Natural killer cell (primary cell): ENCODE data around the gene SEM1. TPM values are rescaled to one million over a fixed set of nuclear protein-coding genes. Genes with fewer than 3 reads are reported as not detected.

Source experiments
- ATAC-seq, 3 donors: fragments of 150-1000 bp in 2 of 3; fragments of 200-7000 bp in 1 of 3; cut with Tn5 transposase; 1 replicate in 1 of 3; 2 replicates in 2 of 3; pipeline ENCODE4 v1.10.0; 2021; ENCODE audit warnings: mild to moderate bottlenecking in 2 of 3, moderate library complexity in 2 of 3
- DNase-seq, 2 donors: peaks; one replicate each; pipeline versions ENCODE4 v3.0.0 to v3.0.0-alpha.2; 2013 to 2021; ENCODE audit warnings: mixed read lengths in 1 of 2
- H3K27ac ChIP-seq: one replicate; pipeline ENCODE4 v1.5.1; 2013; ENCODE audit warnings: mild to moderate bottlenecking, low read length
- H3K27me3 ChIP-seq: one replicate; pipeline ENCODE4 v1.6.1; 2013; ENCODE audit warnings: low read length; ENCODE audit not compliant: control insufficient read depth, insufficient read depth
- H3K36me3 ChIP-seq: one replicate; pipeline ENCODE4 v1.6.1; 2013; ENCODE audit warnings: low read length; ENCODE audit not compliant: control insufficient read depth, insufficient read depth
- H3K4me1 ChIP-seq: one replicate; pipeline ENCODE4 v1.6.1; 2013; ENCODE audit warnings: low read length; ENCODE audit not compliant: control insufficient read depth, insufficient read depth
- H3K4me3 ChIP-seq: one replicate; pipeline ENCODE4 v1.5.1; 2013; ENCODE audit warnings: low read length
- H3K9me3 ChIP-seq: one replicate; pipeline ENCODE4 v1.6.1; 2013; ENCODE audit warnings: low read length; ENCODE audit not compliant: control insufficient read depth, insufficient read depth
- H3K27ac Mint-ChIP-seq, 2 donors: one replicate each; pipeline ENCODE4 v1.8.0; 2022; ENCODE audit warnings: mild to moderate bottlenecking in 2 of 2, mixed read lengths in 2 of 2, moderate library complexity in 1 of 2
- H3K27me3 Mint-ChIP-seq, 2 donors: one replicate each; pipeline ENCODE4 v1.8.0; 2022; ENCODE audit warnings: low read depth in 2 of 2, mixed read lengths in 2 of 2
- H3K36me3 Mint-ChIP-seq: one replicate; pipeline ENCODE4 v1.8.0; 2022; ENCODE audit warnings: mixed read lengths
- H3K4me1 Mint-ChIP-seq, 2 donors: one replicate each; pipeline ENCODE4 v1.8.0; 2022; ENCODE audit warnings: mixed read lengths in 2 of 2
- H3K4me3 Mint-ChIP-seq: one replicate; pipeline ENCODE4 v1.8.0; 2022; ENCODE audit warnings: mild to moderate bottlenecking, moderate library complexity, mixed read lengths
- H3K9me3 Mint-ChIP-seq, 2 donors: one replicate each; pipeline ENCODE4 v1.8.0; 2022; ENCODE audit warnings: mixed read lengths in 2 of 2
- WGBS: methylation state at CpG from one replicate; pipeline ENCODE4 v1.1.7; 2013; ENCODE audit warnings: missing lambda C conversion rate; ENCODE audit not compliant: insufficient coverage; 5-methylcytosine and 5-hydroxymethylcytosine counted together
- intact Hi-C: fragments of 100-400 bp; cut with micrococcal nuclease; formaldehyde crosslinking; loops from one replicate; pipeline ENCODE4 v1.14.2; 2022
- total RNA-seq, 4 donors: library from RNA; stranded (reverse); fragments of 120-200 nt in 1 of 4; gene quantifications; one replicate each; pipeline versions ENCODE4 v1.2.3 to v1.2.4, GENCODE V29; 2013 to 2022
- TF ChIP-seq, protein P1 (sequence below): fragments of 200-600 bp; IDR thresholded peaks from one replicate; pipeline ENCODE4 v1.8.0; 2022; ENCODE audit warnings: antibody characterized with exemption

The SEM1 gene
- total RNA-seq, 3 donors from 2014 or later (not counting 1 experiment from before 2014, with no cell fraction given), result 17.0 to 22.7 (median 17.4) TPM

DNA sequence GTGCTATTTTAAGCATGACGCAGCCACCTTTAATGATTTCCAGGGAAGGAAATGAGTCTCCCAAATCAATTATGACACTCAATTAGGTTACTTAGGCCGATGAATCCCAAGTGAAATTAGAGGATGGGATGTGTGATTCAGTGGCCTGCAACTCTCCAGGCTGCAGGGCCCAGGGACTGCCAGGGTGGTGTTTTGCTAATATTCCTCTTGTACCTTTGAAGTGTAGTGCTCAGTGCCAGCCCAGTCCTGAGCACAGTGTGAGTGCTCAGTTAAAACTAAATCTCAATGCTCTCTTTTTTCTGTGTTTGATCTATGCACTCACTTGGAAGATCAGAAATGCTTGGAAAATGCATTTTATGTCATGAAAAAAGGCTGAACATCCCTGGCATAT lies 51.6 kb downstream of the SEM1 start:
- WGBS, result 96% methylated on average over 2 of the region's 2 CpGs
- intact Hi-C loops, result no loop called here
- Histone ChIP-seq H3K4me3 (no peak overlapping the region), H3K27me3 (no peaks in the 10 kb centered on the region), H3K36me3 (no peaks in the 10 kb centered on the region), H3K9me3 (no peaks in the 10 kb centered on the region), H3K27ac (no peak overlapping the region), H3K4me1 (no peaks in the 10 kb centered on the region)
- Mint-ChIP-seq H3K4me1 (peaks cover 7 to 14% of the 10 kb centered on the region in 2 donors), H3K27me3 (no peaks in the 10 kb centered on the region), H3K36me3 (no peaks in the 10 kb centered on the region), H3K27ac (no peak overlapping the region), H3K4me3 (no peak overlapping the region), H3K9me3 (no peaks in the 10 kb centered on the region)
- no peak for DNase-seq
- TF ChIP-seq, protein P1, sequence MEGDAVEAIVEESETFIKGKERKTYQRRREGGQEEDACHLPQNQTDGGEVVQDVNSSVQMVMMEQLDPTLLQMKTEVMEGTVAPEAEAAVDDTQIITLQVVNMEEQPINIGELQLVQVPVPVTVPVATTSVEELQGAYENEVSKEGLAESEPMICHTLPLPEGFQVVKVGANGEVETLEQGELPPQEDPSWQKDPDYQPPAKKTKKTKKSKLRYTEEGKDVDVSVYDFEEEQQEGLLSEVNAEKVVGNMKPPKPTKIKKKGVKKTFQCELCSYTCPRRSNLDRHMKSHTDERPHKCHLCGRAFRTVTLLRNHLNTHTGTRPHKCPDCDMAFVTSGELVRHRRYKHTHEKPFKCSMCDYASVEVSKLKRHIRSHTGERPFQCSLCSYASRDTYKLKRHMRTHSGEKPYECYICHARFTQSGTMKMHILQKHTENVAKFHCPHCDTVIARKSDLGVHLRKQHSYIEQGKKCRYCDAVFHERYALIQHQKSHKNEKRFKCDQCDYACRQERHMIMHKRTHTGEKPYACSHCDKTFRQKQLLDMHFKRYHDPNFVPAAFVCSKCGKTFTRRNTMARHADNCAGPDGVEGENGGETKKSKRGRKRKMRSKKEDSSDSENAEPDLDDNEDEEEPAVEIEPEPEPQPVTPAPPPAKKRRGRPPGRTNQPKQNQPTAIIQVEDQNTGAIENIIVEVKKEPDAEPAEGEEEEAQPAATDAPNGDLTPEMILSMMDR, result no peak
- no peak for ATAC-seq

DNA sequence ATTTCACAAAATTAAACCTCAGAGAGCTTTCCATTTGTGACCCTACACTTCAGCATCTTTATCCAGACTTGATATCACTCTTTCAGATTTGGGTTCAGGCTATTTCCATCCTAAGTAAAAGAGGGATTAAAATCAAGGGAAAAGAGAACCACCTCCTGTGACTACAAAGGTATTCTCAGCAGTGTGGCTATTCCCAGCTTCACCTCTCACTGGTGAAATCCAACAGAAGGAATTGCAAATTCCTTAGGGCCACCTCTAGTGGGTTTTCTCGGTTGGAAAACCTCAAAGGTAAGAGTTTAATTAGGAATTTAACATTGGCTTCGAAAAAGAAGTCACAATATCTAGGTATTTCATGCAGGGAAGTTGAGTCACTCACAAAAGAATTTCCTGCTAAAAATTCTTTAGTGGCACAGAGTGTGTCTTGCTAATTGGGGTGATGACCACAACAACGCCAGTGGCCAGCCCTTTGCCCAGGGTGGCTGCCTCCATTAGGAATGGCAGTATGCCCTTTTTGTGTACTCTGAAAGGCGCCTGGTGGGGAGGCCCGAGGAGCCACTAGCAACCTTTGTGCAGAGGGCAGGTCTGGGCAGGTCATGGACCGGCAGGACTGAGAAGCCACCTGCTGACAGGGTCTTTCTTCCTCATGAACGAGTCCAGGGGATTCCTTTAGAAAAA lies 52.2 kb downstream of the SEM1 start:
- no peaks in the 10 kb centered on the region for H3K27me3 Mint-ChIP-seq
- ATAC-seq (no peak), DNase-seq (no peak)
- Histone ChIP-seq H3K9me3 (no peaks in the 10 kb centered on the region), H3K27ac (no peak overlapping the region), H3K36me3 (no peaks in the 10 kb centered on the region), H3K27me3 (no peaks in the 10 kb centered on the region), H3K4me1 (no peaks in the 10 kb centered on the region), H3K4me3 (no peak overlapping the region)
- H3K27ac Mint-ChIP-seq, result no peak overlapping the region
- 90% methylated on average over 7 of the region's 7 CpGs for WGBS
- H3K4me1 Mint-ChIP-seq, result peaks cover 1 to 9% of the 10 kb centered on the region in 2 donors
- H3K36me3 Mint-ChIP-seq, result no peaks in the 10 kb centered on the region
- intact Hi-C loops, result no loop called here
- H3K9me3 Mint-ChIP-seq, result no peaks in the 10 kb centered on the region
- no peak overlapping the region for H3K4me3 Mint-ChIP-seq
- TF ChIP-seq, protein P1, result no peak

DNA sequence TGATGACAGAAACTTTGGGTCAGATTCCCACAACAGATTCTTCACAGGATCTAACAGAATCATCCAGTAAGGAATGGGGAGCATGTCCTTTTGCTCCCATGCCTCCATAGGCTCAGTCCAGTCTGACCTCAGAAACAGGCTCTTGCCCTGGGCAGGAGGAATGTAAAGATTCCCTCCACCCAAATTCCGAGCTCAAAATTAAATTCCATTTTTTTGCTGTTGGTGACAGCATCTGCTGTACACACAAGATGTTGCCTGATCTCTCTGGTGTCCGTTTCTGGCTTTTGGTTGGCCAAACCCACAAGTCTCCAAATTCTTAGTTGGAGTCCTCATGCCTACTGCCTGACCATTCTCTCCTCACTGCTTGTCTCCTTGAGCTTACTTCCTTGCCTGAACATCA lies 53.7 kb downstream of the SEM1 start:
- intact Hi-C loops, result no loop called here
- no peak for ATAC-seq
- H3K4me1 ChIP-seq, result no peaks in the 10 kb centered on the region
- 90% methylated on average over 2 of the region's 2 CpGs for WGBS
- peaks cover 0 to 7% of the 10 kb centered on the region in 2 donors for H3K4me1 Mint-ChIP-seq
- H3K9me3 ChIP-seq, result no peaks in the 10 kb centered on the region
- no peaks in the 10 kb centered on the region for H3K27me3 ChIP-seq
- no peak overlapping the region for H3K4me3 ChIP-seq
- H3K4me3 Mint-ChIP-seq, result no peak overlapping the region
- H3K36me3 ChIP-seq, result no peaks in the 10 kb centered on the region
- H3K9me3 Mint-ChIP-seq, result no peaks in the 10 kb centered on the region
- H3K27ac ChIP-seq, result no peak overlapping the region
- TF ChIP-seq, protein P1, result no peak
- no peaks in the 10 kb centered on the region for H3K36me3 Mint-ChIP-seq
- H3K27ac Mint-ChIP-seq, result no peak overlapping the region
- H3K27me3 Mint-ChIP-seq, result no peaks in the 10 kb centered on the region
- DNase-seq, result no peak
